DOHH2 (cell line): Measurements from ENCODE around the gene ALG1L2.
A peak's percentile ranks its signal among the peaks of the same experiment; 100 is the strongest.
"Not testable (repeated sequence)": the region's sequence is repeated elsewhere in the genome, so short reads cannot be mapped to it uniquely, and the experiment has no call there.

Experiments
- H3F3A ChIP-seq: fragments of 200-600 bp; sonication (generic), shearing (Covaris generic); 2 replicates; pipeline ENCODE4 v1.6.0; 2016; ENCODE audit warnings: antibody characterized with exemption, mild to moderate bottlenecking; ENCODE audit not compliant: control insufficient read depth, insufficient read depth
- H3K27ac ChIP-seq: fragments of 200-600 bp; sonication (generic); 2 replicates; pipeline ENCODE4 v1.5.1; 2014; ENCODE audit warnings: low read depth, mild to moderate bottlenecking, low read length, moderate library complexity
- H3K27me3 ChIP-seq: fragments of 200-600 bp; sonication (generic); 2 replicates; pipeline ENCODE4 v1.6.1; 2014; ENCODE audit warnings: mild to moderate bottlenecking, low read length, mixed read lengths; ENCODE audit not compliant: control insufficient read depth
- H3K36me3 ChIP-seq: fragments of 200-600 bp; sonication (generic); 2 replicates; pipeline ENCODE4 v1.6.1; 2014; ENCODE audit warnings: mild to moderate bottlenecking, low read length, moderate library complexity, mixed read lengths; ENCODE audit not compliant: control insufficient read depth
- H3K4me1 ChIP-seq: fragments of 200-600 bp; sonication (generic); 2 replicates; pipeline ENCODE4 v1.6.1; 2014; ENCODE audit warnings: mild to moderate bottlenecking, low read length, mixed read lengths; ENCODE audit not compliant: control insufficient read depth
- H3K4me2 ChIP-seq: fragments of 200-600 bp; sonication (generic); 2 replicates; pipeline ENCODE4 v1.6.0; 2014; ENCODE audit warnings: mild to moderate bottlenecking, low read length, moderate library complexity
- H3K4me3 ChIP-seq: fragments of 200-600 bp; sonication (generic); 2 replicates; pipeline ENCODE4 v1.5.1; 2014; ENCODE audit warnings: mild to moderate bottlenecking, low read length, mixed read lengths
- H3K79me2 ChIP-seq: fragments of 200-600 bp; sonication (generic); 2 replicates; pipeline ENCODE4 v1.6.1; 2014; ENCODE audit warnings: mild to moderate bottlenecking, low read length, mixed read lengths; ENCODE audit not compliant: control insufficient read depth
- H3K9me2 ChIP-seq: fragments of 200-600 bp; sonication (generic); replicated peaks from 2 replicates; pipeline ENCODE4 v1.6.1; 2014; ENCODE audit warnings: mild to moderate bottlenecking, low read length, mixed read lengths; ENCODE audit not compliant: control insufficient read depth
- H3K9me3 ChIP-seq: fragments of 200-600 bp; sonication (generic); 2 replicates; pipeline ENCODE4 v1.6.1; 2014; ENCODE audit warnings: antibody characterized with exemption, low read length, mixed read lengths; ENCODE audit not compliant: control insufficient read depth, insufficient read depth
- H4K20me1 ChIP-seq: fragments of 200-600 bp; sonication (generic); 2 replicates; pipeline ENCODE4 v1.6.0; 2014; ENCODE audit warnings: low read depth, mild to moderate bottlenecking, antibody characterized with exemption, low read length, moderate library complexity; ENCODE audit not compliant: control insufficient read depth, insufficient read depth
- CTCF ChIP-seq: fragments of 200-600 bp; sonication (generic); IDR thresholded peaks from one replicate; pipeline ENCODE4 v1.5.1; 2014; ENCODE audit warnings: antibody characterized with exemption, mild to moderate bottlenecking, low read depth, low read length; ENCODE audit not compliant: poor library complexity, severe bottlenecking
- EZH2phosphoT487 ChIP-seq: fragments of 200-600 bp; sonication (generic); IDR thresholded peaks from 2 replicates; pipeline ENCODE4 v1.6.1; 2017; ENCODE audit warnings: borderline replicate concordance, mild to moderate bottlenecking, antibody characterized with exemption, low read length, moderate library complexity, mixed read lengths

Gene ALG1L2

GRCh38 chr3:130091958-130092357 lies 10.3 kb downstream of the ALG1L2 start:
- Histone ChIP-seq H4K20me1 (no peaks in the 10 kb centered on the region), H3K27me3 (no peaks in the 10 kb centered on the region), H3K4me3 (no peak overlapping the region), H3K27ac (no peak overlapping the region), H3K9me2 (no peaks in the 10 kb centered on the region), H3K9me3 (no peaks in the 10 kb centered on the region), H3K36me3 (no peaks in the 10 kb centered on the region), H3K4me2 (no peak overlapping the region), H3K79me2 (no peaks in the 10 kb centered on the region), H3F3A (no peaks in the 10 kb centered on the region), H3K4me1 (peaks cover 21% of the 10 kb centered on the region)
- TF ChIP-seq EZH2phosphoT487 = no peak
- no peak for TF ChIP-seq CTCF

GRCh38 chr3:130093741-130094391 lies 12.2 kb downstream of the ALG1L2 start:
- Histone ChIP-seq H3K4me1 (peaks cover 24% of the 10 kb centered on the region), H3K9me3 (no peaks in the 10 kb centered on the region), H3K9me2 (no peaks in the 10 kb centered on the region), H3F3A (no peaks in the 10 kb centered on the region), H4K20me1 (no peaks in the 10 kb centered on the region), H3K4me2 (peak overlapping the region; percentile 91), H3K36me3 (no peaks in the 10 kb centered on the region), H3K4me3 (peak overlapping the region; percentile 76), H3K27ac (peak overlapping the region; percentile 50), H3K27me3 (no peaks in the 10 kb centered on the region), H3K79me2 (no peaks in the 10 kb centered on the region)
- TF ChIP-seq EZH2phosphoT487 (no peak), CTCF (no peak)

GRCh38 chr3:130094491-130094941 lies 12.9 kb downstream of the ALG1L2 start:
- not testable (repeated sequence) for H3K27ac ChIP-seq
- Histone ChIP-seq H3K4me2 (peak overlapping the region; percentile 91), H3K4me1 (peaks cover 24% of the 10 kb centered on the region)

GRCh38 chr3:130095858-130096257 lies 14.2 kb downstream of the ALG1L2 start:
- H3F3A ChIP-seq, H3K4me3 ChIP-seq, H3K9me2 ChIP-seq, H3K27ac ChIP-seq, H3K4me2 ChIP-seq, H3K9me3 ChIP-seq, H3K27me3 ChIP-seq, H4K20me1 ChIP-seq, H3K36me3 ChIP-seq, H3K79me2 ChIP-seq: not testable (repeated sequence)
- H3K4me1 ChIP-seq = peaks cover 24% of the 10 kb centered on the region

More at GRCh38 chr3:130094491-130094941, 12.9 kb downstream of the ALG1L2 start:
- H3F3A ChIP-seq, H3K36me3 ChIP-seq, H3K9me2 ChIP-seq, H4K20me1 ChIP-seq, H3K79me2 ChIP-seq, H3K9me3 ChIP-seq, H3K27me3 ChIP-seq: not testable (repeated sequence)
- peak overlapping the region; percentile 76 for H3K4me3 ChIP-seq

GRCh38 chr3:130097096-130097495 lies 15.5 kb downstream of the ALG1L2 start:
- H3K4me3 ChIP-seq, H3K36me3 ChIP-seq, H3K4me2 ChIP-seq, H3K9me2 ChIP-seq, H3K79me2 ChIP-seq, H4K20me1 ChIP-seq, H3K27ac ChIP-seq, H3F3A ChIP-seq, H3K9me3 ChIP-seq, H3K27me3 ChIP-seq: not testable (repeated sequence)
- peaks cover 24% of the 10 kb centered on the region for H3K4me1 ChIP-seq
